K562 (cell line): Measurements from ENCODE around the gene ABHD10. TPM values are rescaled to one million over a fixed set of nuclear protein-coding genes. Genes with fewer than 3 reads are reported as not detected.

Experiments used
- ATAC-seq: fragments of 200-7000 bp; cut with Tn5 transposase; 3 replicates; pipeline ENCODE4 v1.9.1; 2020; ENCODE audit warnings: moderate library complexity
- BruUV-seq: library from RNA; stranded (reverse); fragments of 400-500 nt; replicated peaks from 2 replicates; lab custom pipeline; 2021; lab: Mats Ljungman, UMichigan
- CTCF ChIA-PET: fragments of 300-600 bp; formaldehyde crosslinking; extraction: SDS; loops from one replicate; lab custom pipeline; 2021; ENCODE audit warnings: low intra/inter-chr PET ratio; lab: Yijun Ruan, JAX
- POLR2A ChIA-PET: fragments of 300-600, 350-650 bp; sonication (Branson Sonifier 250); formaldehyde crosslinking; extraction: SDS; loops from one replicate; lab custom pipeline; 2021; ENCODE audit warnings: antibody characterized with exemption, inconsistent platforms; lab: Yijun Ruan, JAX
- DNase-seq, 4 experiments: peaks; one replicate each; pipeline versions ENCODE4 v3.0.0 to v3.0.0-alpha.2; 2011 to 2018; ENCODE audit warnings: low spot score in 3 of 4, mixed read lengths in 3 of 4; ENCODE audit errors: extremely low read depth in 1 of 4
- FAIRE-seq: peaks from 2 replicates; lab custom pipeline; 2011; peaks lifted over from hg19 to GRCh38; lab: Jason Lieb, UNC
- H2AFZ ChIP-seq: 2 replicates; pipeline ENCODE4 v1.6.0; 2011; ENCODE audit warnings: low read depth, low read length, control low read depth, inconsistent platforms
- H3K27ac ChIP-seq: fragments of 200-600 bp; 3 replicates; pipeline ENCODE4 v1.8.0; 2011; ENCODE audit warnings: low read depth, mild to moderate bottlenecking, control low read depth, inconsistent platforms, low read length, moderate library complexity, mixed read lengths; ENCODE audit errors: extremely low read depth
- H3K27me3 ChIP-seq, 2 experiments: fragments of 300-600 bp in 1 of 2; 2 replicates in 1 of 2; 3 replicates in 1 of 2; pipeline versions ENCODE4 v1.6.0 to v1.8.0; 2011; ENCODE audit warnings: inconsistent platforms in 2 of 2, low read length in 2 of 2, mild to moderate bottlenecking in 1 of 2, mixed read lengths in 1 of 2, moderate library complexity in 1 of 2; ENCODE audit not compliant: control insufficient read depth in 2 of 2, insufficient read depth in 2 of 2
- H3K36me3 ChIP-seq: fragments of 300-600 bp; 3 replicates; pipeline ENCODE4 v1.8.0; 2011; ENCODE audit warnings: mild to moderate bottlenecking, low read length, inconsistent platforms; ENCODE audit not compliant: control insufficient read depth, insufficient read depth
- H3K4me1 ChIP-seq, 2 experiments: fragments of 200-600 bp in 1 of 2; replicated peaks in 1 of 2; 2 replicates in 1 of 2; 3 replicates in 1 of 2; pipeline versions ENCODE4 v1.5.1 to v1.8.0; 2011; ENCODE audit warnings: inconsistent platforms in 2 of 2, low read length in 2 of 2, mild to moderate bottlenecking in 1 of 2, mixed read lengths in 1 of 2, moderate library complexity in 1 of 2; ENCODE audit not compliant: control insufficient read depth in 2 of 2, insufficient read depth in 2 of 2
- H3K4me2 ChIP-seq: 2 replicates; pipeline ENCODE4 v1.6.1; 2011; ENCODE audit warnings: low read length, control low read depth, inconsistent platforms, mixed read lengths; ENCODE audit not compliant: insufficient read depth
- H3K4me3 ChIP-seq: fragments of 200-600 bp; sonication (generic), shearing (Covaris generic); 2 replicates; pipeline ENCODE4 v1.5.1; 2016; ENCODE audit warnings: control low read depth, inconsistent platforms
- H3K79me2 ChIP-seq: fragments of 200-600 bp; 3 replicates; pipeline ENCODE4 v1.8.0; 2011; ENCODE audit warnings: low read length, inconsistent platforms; ENCODE audit not compliant: control insufficient read depth, insufficient read depth
- H3K9ac ChIP-seq, 2 experiments: 2 replicates each; pipeline versions ENCODE4 v1.6.0 to v1.6.1; 2011; ENCODE audit warnings: low read depth in 2 of 2, low read length in 2 of 2, control low read depth in 1 of 2, inconsistent platforms in 1 of 2, mild to moderate bottlenecking in 1 of 2, mixed read lengths in 1 of 2; ENCODE audit not compliant: insufficient read depth in 1 of 2
- H3K9me1 ChIP-seq: one replicate; pipeline ENCODE4 v1.6.0; 2011; ENCODE audit warnings: inconsistent platforms, mild to moderate bottlenecking, low read length, moderate library complexity; ENCODE audit not compliant: control insufficient read depth, insufficient read depth
- H3K9me3 ChIP-seq: replicated peaks from 2 replicates; pipeline ENCODE4 v1.5.1; 2011; ENCODE audit warnings: low read depth, low read length, inconsistent platforms; ENCODE audit not compliant: control insufficient read depth, insufficient read depth
- H4K20me1 ChIP-seq: replicated peaks from 2 replicates; pipeline ENCODE4 v1.6.1; 2011; ENCODE audit warnings: low read length, inconsistent platforms, mixed read lengths; ENCODE audit not compliant: control insufficient read depth, insufficient read depth
- CREB3L1 ChIP-seq: fragments of 450-650 bp; IDR thresholded peaks from 2 replicates; pipeline ENCODE4 v1.6.1; 2014; ENCODE audit warnings: low read depth, mild to moderate bottlenecking, moderate library complexity, borderline replicate concordance
- LEF1 ChIP-seq: fragments of 450-650 bp; IDR thresholded peaks from 2 replicates; pipeline ENCODE4 v1.6.1; 2016; ENCODE audit warnings: mild to moderate bottlenecking
- PHB2 ChIP-seq: fragments of 450-650 bp; IDR thresholded peaks from 2 replicates; pipeline ENCODE4 v1.6.1; 2017; ENCODE audit warnings: low read depth
- PPARD ChIP-seq: fragments of 250-450 bp; sonication (Bioruptor Pico); IDR thresholded peaks from 2 replicates; pipeline ENCODE4 v1.8.0; 2022; ENCODE audit warnings: inconsistent platforms, mild to moderate bottlenecking, moderate library complexity
- RFX7 ChIP-seq: fragments of 250-450 bp; sonication (Bioruptor Pico); IDR thresholded peaks from 2 replicates; pipeline ENCODE4 v1.5.1; 2021; ENCODE audit warnings: mild to moderate bottlenecking
- SAP30 ChIP-seq: fragments of 200-600 bp; sonication (generic); IDR thresholded peaks from 2 replicates; pipeline ENCODE4 v1.6.1; 2012; ENCODE audit warnings: borderline replicate concordance, low read depth, mild to moderate bottlenecking, moderate library complexity, low read length, control low read depth, inconsistent platforms; ENCODE audit not compliant: insufficient read depth, poor library complexity, severe bottlenecking
- SIRT6 ChIP-seq: IDR thresholded peaks from one replicate; pipeline ENCODE4 v1.6.1; 2012; ENCODE audit warnings: low read depth, mild to moderate bottlenecking, control low read depth, inconsistent platforms, low read length, moderate library complexity
- TBL1XR1 ChIP-seq, 2 experiments: IDR thresholded peaks; 2 replicates each; pipeline ENCODE4 v1.6.1; 2012; ENCODE audit warnings: improper control_type of control experiment in 2 of 2, low read length in 2 of 2, mild to moderate bottlenecking in 1 of 2
- ZBTB2 ChIP-seq: fragments of 450-650 bp; IDR thresholded peaks from 2 replicates; pipeline ENCODE4 v1.6.1; 2016; ENCODE audit warnings: antibody characterized with exemption
- ZBTB43 ChIP-seq: sonication (generic); formaldehyde crosslinking; IDR thresholded peaks from 2 replicates; pipeline ENCODE4 v1.8.0; 2023; ENCODE audit warnings: mild to moderate bottlenecking, missing genetic modification reagents
- ZNF184 ChIP-seq: sonication (generic); formaldehyde crosslinking; IDR thresholded peaks from 2 replicates; pipeline ENCODE4 v1.5.0; 2020; ENCODE audit warnings: missing genetic modification reagents
- ZNF584 ChIP-seq: fragments of 200-800 bp; sonication (Bioruptor generic); IDR thresholded peaks from 2 replicates; pipeline ENCODE4 v1.6.1; 2016; ENCODE audit warnings: low read depth, mild to moderate bottlenecking, missing genetic modification characterization, missing compliant biosample characterization
- ZNF609 ChIP-seq: sonication (generic); formaldehyde crosslinking; IDR thresholded peaks from 2 replicates; pipeline ENCODE4 v1.8.1; 2023; ENCODE audit warnings: missing genetic modification reagents, mild to moderate bottlenecking, borderline replicate concordance
- ZNF696 ChIP-seq: fragments of 250-450 bp; sonication (Bioruptor Pico); conservative IDR thresholded peaks from 2 replicates; pipeline ENCODE4 v1.4.0; 2020; ENCODE audit warnings: mild to moderate bottlenecking, moderate library complexity
- WGBS: fragments of 100-300 bp; shearing (Covaris generic); methylation state at CpG from one replicate; pipeline ENCODE4 v1.1.6; 2016; ENCODE audit warnings: low coverage, mixed read lengths; ENCODE audit not compliant: insufficient coverage; ENCODE audit errors: missing lambda C conversion rate; 5-methylcytosine and 5-hydroxymethylcytosine counted together
- in situ Hi-C: fragments of 300-500 bp; cut with MboI; formaldehyde crosslinking; loops from 4 replicates; pipeline ENCODE4 v1.15.0; 2018; ENCODE audit warnings: inconsistent platforms, mixed read lengths
- intact Hi-C: fragments of 100-400 bp; cut with micrococcal nuclease; formaldehyde crosslinking; loops from 2 replicates; pipeline ENCODE4 v1.14.2; 2022
- polyA plus RNA-seq, 8 experiments: library from polyadenylated mRNA; depleted of rRNA in 4 of 8; stranded (reverse) in 5 of 8; unstranded in 3 of 8; fragments of >200 nt; fragmentation: Nextera tagmentation in 2 of 8; fragmentation: Illumina TruSeq in 1 of 8; extraction: Ambion mirVana in 2 of 8; extraction: Trizol in 1 of 8; gene quantifications; 2 replicates each; pipeline versions ENCODE4 v1.2.1 to v1.2.3, GENCODE V29; 2011 to 2014; ENCODE audit warnings: inconsistent platforms in 1 of 8, missing spikeins in 1 of 8
- total RNA-seq, 7 experiments: library from RNA; depleted of rRNA in 6 of 7; stranded (reverse); fragments of >200 nt in 6 of 7; fragmentation: Illumina TruSeq in 2 of 7; extraction: Trizol in 2 of 7; gene quantifications; 2 replicates each; pipeline versions ENCODE4 v1.2.1 to v1.2.3, GENCODE V29; 2011 to 2021; ENCODE audit warnings: low replicate concordance in 1 of 7

Gene ABHD10
- total and polyA plus RNA-seq, 9 of the 15 experiments (the other 6 are each of a cell fraction or from before 2014, with no cell fraction given) = 6.1 to 29.5 (median 11.5) TPM

GRCh38 chr3:112018712-112019111 is 39.9 kb downstream of the ABHD10 start:
- Histone ChIP-seq H3K4me2 (no peak overlapping the region), H2AFZ (no peak overlapping the region), H3K4me1 (no peaks in the 10 kb centered on the region), H3K9me3 (no peaks in the 10 kb centered on the region), H3K9ac (no peak overlapping the region), H3K4me3 (no peak overlapping the region), H3K27me3 (no peaks in the 10 kb centered on the region; a peak in 1 of 5 replicates), H3K27ac (no peak overlapping the region), H3K36me3 (no peaks in the 10 kb centered on the region), H3K9me1 (no peaks in the 10 kb centered on the region), H3K79me2 (no peaks in the 10 kb centered on the region), H4K20me1 (no peaks in the 10 kb centered on the region)
- WGBS = 0% methylated on average over 4 of the region's 4 CpGs
- no TSS peak for BruUV-seq
- ATAC-seq (no peak), FAIRE-seq (no peak), DNase-seq (no peak)
- POLR2A ChIA-PET = no interaction called here
- intact Hi-C loops (loop anchor here (10.0 kb wide), 1 partner anchor 124 kb away; no protein-coding TSS in a partner anchor), in situ Hi-C loops (no loop called here)
- CTCF ChIA-PET = no interaction called here
- no peak for TF ChIP-seq RFX7 (CRISPR knock-in tag)
- TF ChIP-seq ZNF584 (CRISPR knock-in tag) = no peak
- TF ChIP-seq TBL1XR1 (IDR thresholded peaks at IDR 0.05; ENCODE audit: low read length in 2 of 2) = no peak
- TF ChIP-seq ZNF696 (CRISPR knock-in tag) = no peak
- TF ChIP-seq PPARD (CRISPR knock-in tag) = no peak
- TF ChIP-seq ZBTB2 = no peak
- no peak for TF ChIP-seq ZNF609 (CRISPR knock-in tag)
- no peak for TF ChIP-seq CREB3L1
- no peak for TF ChIP-seq ZNF184 (CRISPR knock-in tag)
- no peak for TF ChIP-seq SIRT6
- TF ChIP-seq SAP30 = no peak
- TF ChIP-seq ZBTB43 (CRISPR knock-in tag) = no peak
- TF ChIP-seq PHB2 = no peak
- TF ChIP-seq LEF1 = no peak
